Dendritic cell treated with granulocyte-macrophage colony-stimulating factor and Interleukin-4, amounts not matched to agents 40 ng/mL and 50 ng/mL, for 4 days (primary cell): ENCODE results near the gene EDC3.

ENCODE experiments used
- H3K27ac Mint-ChIP-seq: one replicate; pipeline ENCODE4 v1.8.0; 2022; ENCODE audit warnings: mild to moderate bottlenecking, mixed read lengths
- H3K27me3 Mint-ChIP-seq: one replicate; pipeline ENCODE4 v1.8.0; 2022; ENCODE audit warnings: mild to moderate bottlenecking, mixed read lengths
- H3K36me3 Mint-ChIP-seq: one replicate; pipeline ENCODE4 v1.8.0; 2022; ENCODE audit warnings: low read depth, mixed read lengths
- H3K4me1 Mint-ChIP-seq: one replicate; pipeline ENCODE4 v1.8.0; 2022; ENCODE audit warnings: low read depth, mixed read lengths
- H3K4me3 Mint-ChIP-seq: one replicate; pipeline ENCODE4 v1.8.0; 2022; ENCODE audit warnings: mild to moderate bottlenecking, moderate library complexity, mixed read lengths
- H3K9me3 Mint-ChIP-seq: one replicate; pipeline ENCODE4 v1.8.0; 2022; ENCODE audit warnings: mixed read lengths
- intact Hi-C: fragments of 100-400 bp; cut with micrococcal nuclease; formaldehyde crosslinking; loops from one replicate; pipeline ENCODE4 v1.15.0; 2022

EDC3 gene

DNA sequence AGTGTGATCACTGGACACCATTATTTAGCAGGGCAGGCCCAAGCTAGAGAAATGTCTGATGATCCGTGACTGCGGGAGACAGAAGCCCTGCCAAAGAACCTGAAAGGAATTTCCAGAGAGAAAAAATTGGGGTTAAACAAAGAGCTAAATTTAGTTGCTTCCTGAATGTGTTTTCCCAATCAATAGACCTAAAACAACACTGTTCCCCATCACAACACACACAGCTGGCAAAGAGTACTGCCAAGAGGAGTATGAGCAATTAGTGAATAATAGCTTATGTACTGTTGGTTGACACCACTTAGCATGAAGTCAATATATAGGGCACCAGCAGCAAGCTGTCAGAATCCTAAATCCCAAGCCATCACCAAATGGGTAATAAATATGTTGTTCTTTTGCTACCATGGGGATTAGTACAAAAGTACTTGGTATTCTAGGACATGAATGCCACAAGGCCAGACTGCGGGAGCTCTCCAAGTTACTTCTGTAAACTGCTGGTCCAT lies 44.5 kb downstream of the EDC3 start:
- Mint-ChIP-seq H3K36me3 (peaks cover 32% of the 10 kb centered on the region), H3K27ac (no peak overlapping the region), H3K9me3 (no peaks in the 10 kb centered on the region), H3K4me3 (no peak overlapping the region), H3K27me3 (no peaks in the 10 kb centered on the region), H3K4me1 (peaks cover 29% of the 10 kb centered on the region)
- intact Hi-C loops = no loop called here

DNA sequence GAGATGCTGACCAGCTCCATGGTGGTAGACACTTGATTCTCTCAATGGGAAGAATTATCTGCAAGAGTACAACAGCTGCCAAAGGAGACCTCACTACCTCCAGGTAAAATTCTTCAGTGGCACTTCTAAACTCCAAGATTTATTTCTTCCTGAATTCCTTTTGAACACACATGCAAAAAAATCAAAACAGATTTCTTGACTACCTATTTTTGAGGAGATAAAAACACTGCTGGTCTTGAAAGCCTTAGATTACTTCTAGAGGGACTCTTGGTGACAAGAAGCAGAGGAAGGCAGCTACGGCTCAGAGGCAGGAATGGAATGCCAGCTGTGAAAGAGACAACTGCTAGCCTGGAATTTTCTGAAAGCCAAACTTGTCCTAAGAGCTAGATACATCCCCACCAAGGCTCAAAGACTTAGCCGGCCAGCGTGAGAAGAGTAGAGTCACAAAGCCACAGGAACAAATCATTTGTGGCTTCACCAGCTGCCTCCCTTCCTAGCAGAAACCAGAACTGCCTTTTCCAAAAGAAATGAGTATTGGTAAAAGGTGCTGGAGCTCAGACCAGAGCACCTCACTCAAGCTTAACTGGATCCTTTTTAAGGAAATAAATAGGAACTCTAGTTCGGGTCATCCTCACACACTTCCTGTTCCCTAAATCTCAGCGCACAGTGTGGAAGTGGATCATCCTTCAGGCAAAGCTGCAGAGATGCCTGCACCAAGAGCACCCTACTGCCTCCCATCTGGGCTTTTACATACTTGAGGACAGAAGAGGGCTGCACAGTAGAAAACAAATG lies 47.6 kb downstream of the EDC3 start:
- H3K27ac Mint-ChIP-seq = no peak overlapping the region
- no peaks in the 10 kb centered on the region for H3K27me3 Mint-ChIP-seq
- peaks cover 38% of the 10 kb centered on the region for H3K36me3 Mint-ChIP-seq
- H3K4me3 Mint-ChIP-seq = no peak overlapping the region
- no peaks in the 10 kb centered on the region for H3K9me3 Mint-ChIP-seq
- intact Hi-C loops = no loop called here
- H3K4me1 Mint-ChIP-seq = peaks cover 18% of the 10 kb centered on the region

DNA sequence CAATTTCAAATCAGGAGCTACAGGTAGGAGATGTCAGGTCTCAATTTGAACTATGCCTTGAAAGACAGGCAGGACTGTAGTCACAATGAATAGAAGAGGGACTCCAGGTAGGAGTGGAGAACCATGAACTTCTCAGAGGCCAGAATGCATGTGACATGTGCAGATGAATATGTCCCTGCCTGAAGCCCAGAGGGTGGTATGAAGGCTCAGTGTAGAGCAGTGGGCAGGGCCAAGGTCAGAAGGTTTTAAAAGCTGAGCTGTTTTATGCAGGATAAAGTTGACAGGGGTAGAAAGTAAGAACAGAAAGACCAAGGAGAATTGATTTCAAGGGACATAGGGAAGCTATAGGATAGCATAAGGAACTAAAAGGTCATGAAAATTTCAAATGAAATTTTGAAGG lies 49.3 kb downstream of the EDC3 start:
- Mint-ChIP-seq H3K4me1 (peaks cover 17% of the 10 kb centered on the region), H3K36me3 (peaks cover 47% of the 10 kb centered on the region), H3K27me3 (no peaks in the 10 kb centered on the region), H3K9me3 (no peaks in the 10 kb centered on the region), H3K4me3 (no peak overlapping the region), H3K27ac (no peak overlapping the region)
- intact Hi-C loops = no loop called here

DNA sequence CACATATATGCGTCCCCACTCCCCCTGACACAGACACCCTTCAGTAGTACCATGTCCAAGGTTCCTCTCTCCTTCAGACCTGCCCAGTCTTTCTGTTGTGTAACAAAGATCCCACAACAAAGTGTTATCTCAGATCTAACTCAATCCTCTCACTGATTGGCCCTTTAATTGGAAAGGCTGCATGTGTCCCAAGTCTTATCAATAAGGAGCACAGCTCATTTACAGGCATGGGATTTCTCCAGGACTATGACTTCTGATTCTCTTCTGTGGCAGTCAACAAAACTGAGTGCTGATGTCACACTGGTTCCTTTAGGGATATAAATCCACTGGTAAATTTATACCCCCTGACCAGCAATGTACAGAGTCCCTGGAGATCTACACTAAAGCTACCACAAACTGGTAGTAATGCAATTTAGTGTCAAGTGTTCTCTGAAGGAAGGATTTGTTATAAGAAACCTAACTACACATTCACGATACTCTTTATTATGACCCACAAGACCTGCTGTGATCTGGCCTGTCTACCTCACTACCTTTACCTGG lies 52.1 kb downstream of the EDC3 start:
- H3K27me3 Mint-ChIP-seq = no peaks in the 10 kb centered on the region
- H3K9me3 Mint-ChIP-seq = no peaks in the 10 kb centered on the region
- no peak overlapping the region for H3K27ac Mint-ChIP-seq
- H3K4me3 Mint-ChIP-seq = no peak overlapping the region
- intact Hi-C loops = no loop called here
- peaks cover 72% of the 10 kb centered on the region for H3K36me3 Mint-ChIP-seq
- peaks cover 24% of the 10 kb centered on the region for H3K4me1 Mint-ChIP-seq

DNA sequence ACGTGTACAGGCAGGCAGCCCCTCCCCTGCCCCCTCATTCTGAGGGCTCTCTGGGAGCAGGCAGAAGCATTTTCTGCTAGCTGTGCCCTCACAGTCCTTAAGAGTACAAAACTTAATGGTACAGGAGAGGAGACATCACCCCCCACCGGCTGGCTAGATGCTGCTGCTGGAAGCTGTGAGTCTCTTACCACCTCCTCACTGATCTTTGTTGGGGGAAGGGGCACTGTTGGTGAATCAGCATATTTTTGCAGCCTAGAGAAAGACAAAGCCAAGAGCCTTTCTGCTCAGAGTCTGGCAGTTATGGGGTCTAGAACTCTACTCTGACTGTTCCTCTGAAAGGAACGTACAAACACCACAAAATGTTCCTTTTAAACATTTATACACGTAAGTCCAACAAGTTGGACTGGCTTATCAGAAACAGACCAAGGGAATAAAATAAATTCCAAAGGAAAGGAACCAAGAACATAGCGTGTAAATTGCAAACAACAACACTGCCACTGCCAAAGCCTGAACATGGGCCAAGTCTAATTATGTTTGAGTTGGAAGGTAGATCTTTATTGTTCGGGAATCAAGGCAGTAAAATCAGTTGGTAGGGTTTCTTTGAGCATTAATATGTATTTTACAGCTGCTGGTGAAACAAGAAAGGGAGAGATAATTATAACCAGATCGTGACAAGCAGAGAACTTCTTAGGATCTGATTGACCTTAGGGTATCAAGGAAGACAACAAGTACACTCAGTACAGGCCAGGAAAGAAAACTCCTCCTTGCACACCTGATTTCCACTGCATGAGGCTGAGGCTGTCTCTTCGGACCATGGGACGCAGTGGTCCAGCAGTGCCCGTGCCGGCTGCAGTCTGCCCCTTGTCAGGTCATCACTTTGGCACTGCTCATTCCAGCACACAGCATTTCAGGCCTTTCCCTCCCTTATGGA lies 52.8 kb downstream of the EDC3 start:
- intact Hi-C loops = no loop called here
- H3K27me3 Mint-ChIP-seq = no peaks in the 10 kb centered on the region
- H3K36me3 Mint-ChIP-seq = peaks cover 80% of the 10 kb centered on the region
- H3K4me1 Mint-ChIP-seq = peaks cover 17% of the 10 kb centered on the region
- no peak overlapping the region for H3K27ac Mint-ChIP-seq
- no peak overlapping the region for H3K4me3 Mint-ChIP-seq
- H3K9me3 Mint-ChIP-seq = no peaks in the 10 kb centered on the region

DNA sequence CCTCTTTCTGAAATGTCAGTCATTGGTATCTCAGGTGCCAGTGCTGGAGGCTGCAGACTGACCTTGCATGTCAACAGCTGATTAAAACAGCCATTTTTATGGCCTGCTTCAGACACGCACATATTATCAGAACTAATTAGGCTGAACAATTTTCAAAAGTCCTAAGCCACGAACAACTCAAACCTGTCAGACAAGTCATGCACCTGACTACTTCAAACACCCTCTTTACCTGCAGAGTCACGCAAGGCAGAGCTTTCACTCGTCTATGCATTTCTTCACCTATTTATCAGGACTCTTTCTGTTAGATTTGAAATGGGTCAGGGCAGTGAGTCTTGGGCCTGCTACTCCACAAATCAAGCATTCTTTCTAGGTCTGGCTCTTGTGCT lies 53.5 kb downstream of the EDC3 start:
- H3K36me3 Mint-ChIP-seq = peaks cover 86% of the 10 kb centered on the region
- H3K27me3 Mint-ChIP-seq = no peaks in the 10 kb centered on the region
- H3K9me3 Mint-ChIP-seq = no peaks in the 10 kb centered on the region
- H3K4me1 Mint-ChIP-seq = peaks cover 14% of the 10 kb centered on the region
- no peak overlapping the region for H3K4me3 Mint-ChIP-seq
- intact Hi-C loops = no loop called here
- H3K27ac Mint-ChIP-seq = no peak overlapping the region

DNA sequence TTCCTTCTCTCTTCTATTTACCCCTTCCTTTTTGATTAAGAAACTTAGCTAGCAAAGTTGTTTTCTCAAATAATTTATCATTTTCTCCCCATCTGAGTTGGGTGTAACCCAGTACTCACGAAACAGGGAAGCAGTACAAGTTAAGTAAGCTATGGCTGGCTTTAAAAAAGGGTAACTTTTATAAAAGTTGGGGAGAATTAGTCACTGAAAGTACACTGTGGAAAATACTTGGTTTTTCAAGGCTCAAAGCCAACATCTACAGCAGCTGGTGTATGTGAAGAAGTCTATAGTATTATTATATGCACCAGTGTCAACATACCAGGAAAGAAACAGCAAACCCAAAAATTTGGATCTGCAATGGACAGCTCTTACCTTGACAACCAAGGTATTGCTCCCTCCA lies 54.7 kb downstream of the EDC3 start:
- Mint-ChIP-seq H3K27me3 (no peaks in the 10 kb centered on the region), H3K4me3 (no peak overlapping the region), H3K36me3 (peaks cover 92% of the 10 kb centered on the region), H3K9me3 (no peaks in the 10 kb centered on the region), H3K4me1 (peaks cover 15% of the 10 kb centered on the region), H3K27ac (no peak overlapping the region)
- intact Hi-C loops = no loop called here

DNA sequence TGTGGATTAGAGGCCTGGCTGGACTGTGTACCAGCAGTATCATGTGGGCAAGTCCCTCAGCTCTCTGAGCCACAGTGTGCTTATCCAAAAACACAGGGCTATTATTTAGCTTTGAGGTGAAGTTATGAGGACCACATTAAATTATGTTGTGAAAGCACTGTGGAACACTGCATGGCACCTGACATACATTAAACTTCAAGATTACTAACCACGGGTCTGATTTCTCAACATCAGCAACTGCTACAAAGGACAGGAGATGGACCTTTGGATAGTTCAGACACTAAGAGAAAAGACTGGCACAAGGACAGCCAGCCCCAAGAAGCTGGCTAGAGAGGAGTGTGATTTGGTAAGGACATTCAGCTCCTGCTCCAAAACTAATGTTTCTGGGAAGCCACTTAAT lies 58.8 kb downstream of the EDC3 start:
- H3K36me3 Mint-ChIP-seq = peaks cover 95% of the 10 kb centered on the region
- no peaks in the 10 kb centered on the region for H3K9me3 Mint-ChIP-seq
- H3K27ac Mint-ChIP-seq = no peak overlapping the region
- peaks cover 16% of the 10 kb centered on the region for H3K4me1 Mint-ChIP-seq
- H3K27me3 Mint-ChIP-seq = no peaks in the 10 kb centered on the region
- intact Hi-C loops = loop anchor here (5.0 kb wide), 1 partner anchor 315 kb away; no protein-coding TSS in a partner anchor
- no peak overlapping the region for H3K4me3 Mint-ChIP-seq

DNA sequence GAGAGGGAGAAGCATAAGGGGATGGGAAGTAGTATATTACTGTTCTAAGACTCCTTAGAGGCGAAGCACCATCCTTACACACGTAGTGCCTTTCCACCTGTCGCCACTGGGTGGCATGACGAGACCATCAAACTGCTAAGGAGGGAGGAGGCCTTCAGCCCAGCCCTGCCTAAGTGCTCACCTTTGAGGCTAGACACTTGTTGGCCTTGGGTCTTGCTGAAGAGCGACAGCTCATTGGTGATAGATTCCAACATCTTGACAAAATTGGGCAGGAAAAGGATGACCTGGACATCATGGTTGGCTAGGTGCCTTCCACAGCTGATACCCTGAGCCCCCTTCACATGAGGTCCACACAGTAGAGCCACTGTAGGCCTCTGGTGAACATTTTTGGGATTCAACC lies 60.6 kb downstream of the EDC3 start:
- H3K4me1 Mint-ChIP-seq = peaks cover 6% of the 10 kb centered on the region
- peaks cover 97% of the 10 kb centered on the region for H3K36me3 Mint-ChIP-seq
- intact Hi-C loops = loop anchor here (1.0 to 5.0 kb wide), 2 partner anchors 134 to 317 kb away; no protein-coding TSS in a partner anchor
- no peak overlapping the region for H3K4me3 Mint-ChIP-seq
- H3K27ac Mint-ChIP-seq = no peak overlapping the region
- H3K27me3 Mint-ChIP-seq = no peaks in the 10 kb centered on the region
- H3K9me3 Mint-ChIP-seq = no peaks in the 10 kb centered on the region

DNA sequence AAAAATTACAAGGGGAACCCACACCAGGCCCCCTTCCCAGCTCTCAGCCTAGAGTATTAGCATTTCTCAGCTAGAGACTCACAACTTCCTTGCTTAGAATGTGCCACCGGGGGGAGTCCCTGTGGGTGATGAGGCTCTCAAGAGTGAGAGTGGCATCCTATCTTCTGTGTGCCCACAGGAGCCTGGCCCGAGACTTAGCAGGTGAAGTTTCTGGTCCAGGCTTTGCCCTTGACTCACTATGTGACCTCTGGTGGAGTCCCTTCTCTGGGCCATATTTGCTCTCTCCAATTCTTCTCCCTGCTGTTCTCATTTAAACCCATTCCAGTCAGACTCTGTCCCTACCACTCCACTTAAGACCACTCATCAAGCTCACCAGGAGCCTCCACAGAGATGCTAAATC lies 62.0 kb downstream of the EDC3 start:
- Mint-ChIP-seq H3K27ac (no peak overlapping the region), H3K9me3 (no peaks in the 10 kb centered on the region), H3K27me3 (no peaks in the 10 kb centered on the region), H3K4me3 (no peak overlapping the region), H3K4me1 (peaks cover 10% of the 10 kb centered on the region), H3K36me3 (peaks cover 97% of the 10 kb centered on the region)
- intact Hi-C loops = loop anchor here (5.0 kb wide), 1 partner anchor 261 kb away; no protein-coding TSS in a partner anchor

DNA sequence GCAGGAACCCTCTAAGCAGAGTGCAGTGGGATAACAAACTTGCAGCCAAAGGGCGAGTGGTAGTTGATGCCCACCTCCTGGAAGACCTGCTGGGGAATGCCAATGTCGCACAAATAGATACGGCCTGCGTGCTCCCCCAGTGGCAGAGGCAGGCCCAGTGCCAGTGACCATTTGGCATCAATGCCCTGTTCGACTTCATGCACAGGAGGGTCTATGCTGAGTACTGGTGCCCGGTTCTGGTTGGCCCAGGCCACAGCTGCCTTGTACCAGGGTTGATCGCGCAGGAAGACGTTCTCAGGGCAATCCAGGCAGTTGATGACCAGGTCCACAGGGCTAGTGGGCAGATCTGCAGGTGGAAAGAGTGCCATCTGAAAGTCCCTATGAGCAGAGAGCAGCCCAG lies 63.2 kb downstream of the EDC3 start:
- no peaks in the 10 kb centered on the region for H3K27me3 Mint-ChIP-seq
- no peak overlapping the region for H3K27ac Mint-ChIP-seq
- H3K4me1 Mint-ChIP-seq = peaks cover 22% of the 10 kb centered on the region
- intact Hi-C loops = loop anchor here (5.0 kb wide), 1 partner anchor 260 kb away; no protein-coding TSS in a partner anchor
- peaks cover 97% of the 10 kb centered on the region for H3K36me3 Mint-ChIP-seq
- H3K4me3 Mint-ChIP-seq = no peak overlapping the region
- no peaks in the 10 kb centered on the region for H3K9me3 Mint-ChIP-seq

DNA sequence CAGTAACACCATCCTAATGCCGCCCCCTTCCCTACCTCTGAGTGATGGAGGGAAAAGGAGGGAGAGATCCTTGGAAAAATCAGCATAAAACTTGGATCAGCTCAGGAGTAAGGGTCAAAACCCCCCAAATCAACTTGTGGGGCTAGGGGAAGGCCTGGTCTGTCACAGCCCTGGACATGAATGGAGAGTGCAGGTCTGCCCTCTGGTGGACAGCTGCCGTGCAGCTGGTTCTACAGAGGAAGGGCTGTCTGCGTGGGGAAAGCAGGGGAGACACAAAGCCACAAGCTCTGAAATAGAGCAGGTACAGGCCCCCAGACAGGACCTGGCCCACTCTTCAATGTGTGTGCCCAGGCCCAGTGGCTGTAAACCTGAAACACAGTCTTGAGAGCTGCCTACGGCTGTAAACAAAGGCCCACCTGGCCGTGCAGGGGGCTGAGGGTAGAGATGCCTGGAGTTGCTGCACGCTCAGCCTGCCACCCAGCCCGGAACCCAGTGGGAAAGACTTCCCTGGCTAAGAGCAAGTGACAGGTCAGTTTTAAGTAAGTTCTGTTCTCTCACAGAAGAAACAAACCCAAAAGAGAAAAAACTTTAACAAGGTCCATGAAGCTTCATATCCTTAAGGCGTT lies 63.8 kb downstream of the EDC3 start:
- no peak overlapping the region for H3K4me3 Mint-ChIP-seq
- H3K27me3 Mint-ChIP-seq = no peaks in the 10 kb centered on the region
- intact Hi-C loops = loop anchor here (5.0 kb wide), 1 partner anchor 260 kb away; no protein-coding TSS in a partner anchor
- H3K4me1 Mint-ChIP-seq = peaks cover 28% of the 10 kb centered on the region
- no peak overlapping the region for H3K27ac Mint-ChIP-seq
- peaks cover 97% of the 10 kb centered on the region for H3K36me3 Mint-ChIP-seq
- no peaks in the 10 kb centered on the region for H3K9me3 Mint-ChIP-seq

DNA sequence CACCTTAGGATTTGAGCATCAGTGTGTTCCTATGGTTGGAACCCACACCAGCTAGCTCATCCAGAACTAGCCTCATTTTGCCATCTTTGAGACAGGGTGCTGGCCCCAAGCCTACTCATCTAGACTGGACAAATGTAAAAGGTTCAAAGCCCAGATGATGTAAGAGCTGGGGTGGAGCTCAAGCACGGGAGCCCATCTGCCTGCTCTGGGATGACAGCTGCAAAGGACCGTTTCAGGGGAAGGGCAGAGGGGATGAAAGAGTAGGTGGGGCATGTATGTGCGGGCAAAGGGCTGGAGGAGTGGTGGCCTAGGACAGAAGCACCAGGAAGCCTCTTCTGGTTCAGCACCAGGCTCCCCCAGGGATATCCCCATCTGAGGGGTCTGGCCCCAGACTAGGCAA lies 64.4 kb downstream of the EDC3 start:
- H3K27ac Mint-ChIP-seq = no peak overlapping the region
- no peaks in the 10 kb centered on the region for H3K27me3 Mint-ChIP-seq
- H3K36me3 Mint-ChIP-seq = peaks cover 97% of the 10 kb centered on the region
- peaks cover 30% of the 10 kb centered on the region for H3K4me1 Mint-ChIP-seq
- H3K9me3 Mint-ChIP-seq = no peaks in the 10 kb centered on the region
- H3K4me3 Mint-ChIP-seq = no peak overlapping the region
- intact Hi-C loops = loop anchor here (5.0 kb wide), 1 partner anchor 259 kb away; no protein-coding TSS in a partner anchor
